PC-9 (cell line): Measurements from ENCODE around the gene SLC39A13.

Source experiments
- CTCF ChIP-seq: fragments of 200-600 bp; sonication (generic); conservative IDR thresholded peaks from 2 replicates; pipeline ENCODE4 v1.6.1; 2017; ENCODE audit warnings: mixed run types, antibody characterized with exemption, mild to moderate bottlenecking, moderate library complexity
- EZH2 ChIP-seq: fragments of 200-600 bp; sonication (generic); IDR thresholded peaks from 2 replicates; pipeline ENCODE4 v1.8.0; 2017; ENCODE audit warnings: antibody characterized with exemption, low read depth

GRCh38 chr11:47373876-47374719 is 34.3 kb upstream of the SLC39A13 start:
- peak; percentile 98 for TF ChIP-seq CTCF
- TF ChIP-seq EZH2, result no peak
